ENCODE results near the gene DRAM1.

DNA sequence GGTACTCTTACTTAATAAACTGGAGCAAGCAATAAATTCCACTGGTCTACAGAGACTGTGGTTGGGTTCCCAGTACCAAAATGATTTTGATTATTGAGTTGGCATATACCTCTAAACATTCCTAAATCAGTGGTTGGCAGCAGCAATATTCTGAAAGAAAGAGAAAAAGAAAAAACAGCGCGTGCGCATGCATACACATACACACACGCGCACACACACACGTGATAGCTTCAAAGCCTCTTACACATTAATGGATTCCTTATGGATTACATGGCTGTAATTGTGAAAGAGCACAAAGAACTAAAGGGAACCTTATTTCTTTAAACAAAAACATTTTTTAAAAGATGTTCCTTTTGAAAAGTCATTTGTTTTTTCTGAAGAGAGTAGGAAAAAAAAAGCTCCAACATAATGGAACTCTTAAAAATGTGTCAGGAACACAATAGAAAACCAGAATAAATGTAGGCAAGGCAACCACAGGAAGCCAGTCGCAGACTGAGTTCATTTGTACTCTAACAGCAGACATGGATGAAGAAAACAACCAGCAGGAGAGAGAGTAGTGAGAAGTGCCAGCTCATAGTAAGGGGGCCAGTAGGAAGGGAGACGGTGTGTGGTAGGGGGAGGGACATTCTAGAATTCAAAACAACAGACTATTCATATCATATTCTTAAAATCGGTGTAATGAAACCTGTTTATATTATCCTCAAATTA is 80.0 kb downstream of the DRAM1 start:
- no peak for TF ChIP-seq GATAD2B (IDR thresholded peaks at IDR 0.05; ENCODE audit: borderline replicate concordance)
- no peak for TF ChIP-seq FOXK2 (conservative IDR thresholded peaks at IDR 0.05 in 1 of 2, IDR thresholded peaks at IDR 0.05 in 1 of 2; ENCODE audit: low read depth in 2 of 2)
- no peak for TF ChIP-seq POLR3A (IDR thresholded peaks at IDR 0.05; ENCODE audit: borderline replicate concordance, extremely low read depth, insufficient read depth, insufficient read length)
- no peak for TF ChIP-seq MAFK (IDR thresholded peaks at IDR 0.05; ENCODE audit: low read length)

Measured in K562 (cell line).